NB4 (cell line): ENCODE data around the gene FKBP2.

Experiments used
- POLR2A ChIP-seq: IDR thresholded peaks from 2 replicates; pipeline ENCODE4 v1.6.1; 2011; ENCODE audit warnings: mild to moderate bottlenecking; ENCODE audit not compliant: insufficient read length; ENCODE audit errors: extremely low read depth
- TF ChIP-seq, protein P1 (sequence below): IDR thresholded peaks from one replicate; pipeline ENCODE4 v1.5.1; 2012; ENCODE audit warnings: low read depth, low read length

DNA sequence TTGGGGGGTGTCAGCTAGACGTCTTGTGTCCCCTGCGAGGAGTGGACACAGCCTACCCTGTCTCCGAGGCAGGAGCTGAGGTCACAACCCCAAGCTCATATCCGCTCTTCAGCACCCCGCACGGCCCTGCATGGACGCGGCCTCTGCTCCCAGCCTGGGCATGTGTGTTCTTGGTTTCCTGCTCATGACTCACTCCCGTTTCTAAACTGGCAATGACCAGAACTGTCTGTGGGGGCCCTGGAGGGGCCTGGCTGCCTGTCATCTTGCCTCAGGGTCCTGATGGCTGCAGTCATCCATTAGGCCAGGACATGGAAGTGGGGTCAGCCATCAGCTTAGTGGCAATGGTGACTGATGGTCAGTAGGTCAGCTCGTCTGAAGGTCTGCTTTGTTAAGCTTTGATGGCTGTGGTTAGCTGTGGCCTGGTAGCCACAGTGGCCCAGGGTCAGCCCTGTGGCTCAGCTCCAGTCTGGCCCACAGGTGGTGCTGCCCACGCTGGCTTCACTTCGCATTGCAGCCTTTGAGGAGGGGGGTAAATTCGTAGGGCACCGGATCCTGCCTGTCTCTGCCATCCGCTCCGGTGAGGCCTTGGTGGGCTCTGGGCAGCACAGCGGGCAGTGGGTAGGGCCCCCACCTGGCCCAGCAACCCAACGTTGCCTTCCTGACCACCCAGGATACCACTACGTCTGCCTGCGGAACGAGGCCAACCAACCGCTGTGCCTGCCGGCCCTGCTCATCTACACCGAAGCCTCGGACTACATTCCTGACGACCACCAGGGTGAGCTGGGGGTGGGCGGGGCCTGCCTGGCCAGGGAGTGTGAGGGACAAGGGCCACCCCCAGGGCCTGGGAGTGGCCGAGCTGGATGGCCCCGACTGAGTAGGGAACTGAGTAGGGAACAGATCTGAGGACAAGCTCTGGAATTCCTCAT is 22.4 kb downstream of the FKBP2 start:
- TF ChIP-seq, protein P1, sequence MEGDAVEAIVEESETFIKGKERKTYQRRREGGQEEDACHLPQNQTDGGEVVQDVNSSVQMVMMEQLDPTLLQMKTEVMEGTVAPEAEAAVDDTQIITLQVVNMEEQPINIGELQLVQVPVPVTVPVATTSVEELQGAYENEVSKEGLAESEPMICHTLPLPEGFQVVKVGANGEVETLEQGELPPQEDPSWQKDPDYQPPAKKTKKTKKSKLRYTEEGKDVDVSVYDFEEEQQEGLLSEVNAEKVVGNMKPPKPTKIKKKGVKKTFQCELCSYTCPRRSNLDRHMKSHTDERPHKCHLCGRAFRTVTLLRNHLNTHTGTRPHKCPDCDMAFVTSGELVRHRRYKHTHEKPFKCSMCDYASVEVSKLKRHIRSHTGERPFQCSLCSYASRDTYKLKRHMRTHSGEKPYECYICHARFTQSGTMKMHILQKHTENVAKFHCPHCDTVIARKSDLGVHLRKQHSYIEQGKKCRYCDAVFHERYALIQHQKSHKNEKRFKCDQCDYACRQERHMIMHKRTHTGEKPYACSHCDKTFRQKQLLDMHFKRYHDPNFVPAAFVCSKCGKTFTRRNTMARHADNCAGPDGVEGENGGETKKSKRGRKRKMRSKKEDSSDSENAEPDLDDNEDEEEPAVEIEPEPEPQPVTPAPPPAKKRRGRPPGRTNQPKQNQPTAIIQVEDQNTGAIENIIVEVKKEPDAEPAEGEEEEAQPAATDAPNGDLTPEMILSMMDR, result no peak
- no peak for TF ChIP-seq POLR2A
